HEK293 (cell line): ENCODE data around the gene VEGFB.

Experiments
- CTCF ChIA-PET: fragments of 350-600 bp; formaldehyde crosslinking; extraction: SDS; loops from one replicate; lab custom pipeline; 2021; ENCODE audit warnings: antibody characterized with exemption; lab: Yijun Ruan, JAX
- POLR2A ChIA-PET: fragments of 300-600 bp; formaldehyde crosslinking; extraction: SDS; loops from one replicate; lab custom pipeline; 2020; ENCODE audit warnings: antibody characterized with exemption, inconsistent platforms; lab: Yijun Ruan, JAX
- H3K27ac ChIP-seq: fragments of 200-500 bp; sonication (Bioruptor generic); 2 replicates; pipeline ENCODE4 v1.5.1; 2014; ENCODE audit warnings: low read depth, low read length, control low read depth, inconsistent platforms; ENCODE audit errors: extremely low read depth
- H3K36me3 ChIP-seq, 2 experiments: fragments of 200-500 bp in 1 of 2; sonication (Bioruptor generic) in 1 of 2; 1 replicate in 1 of 2; 2 replicates in 1 of 2; pipeline ENCODE4 v1.5.1; 2014 to 2017; ENCODE audit warnings: inconsistent platforms in 2 of 2, low read length in 2 of 2; ENCODE audit not compliant: control insufficient read depth in 2 of 2, insufficient read depth in 1 of 2
- H3K4me1 ChIP-seq: fragments of 200-500 bp; sonication (Bioruptor generic); 2 replicates; pipeline ENCODE4 v1.5.1; 2014; ENCODE audit warnings: mild to moderate bottlenecking, low read length, inconsistent platforms; ENCODE audit not compliant: control insufficient read depth, insufficient read depth
- H3K4me3 ChIP-seq: 2 replicates; pipeline ENCODE4 v1.5.1; 2011; ENCODE audit warnings: low read depth, mild to moderate bottlenecking, control low read depth, low read length, moderate library complexity
- H3K9me3 ChIP-seq: fragments of 200-500 bp; sonication (Bioruptor generic); 2 replicates; pipeline ENCODE4 v1.5.1; 2014; ENCODE audit warnings: low read depth, low read length, inconsistent platforms; ENCODE audit not compliant: control insufficient read depth, insufficient read depth
- INSM2 ChIP-seq: fragments of 450-650 bp; formaldehyde crosslinking; IDR thresholded peaks from 2 replicates; pipeline ENCODE4 v1.5.1; 2016; ENCODE audit warnings: missing biosample characterization, missing genetic modification characterization
- RBAK ChIP-seq: fragments of 450-650 bp; formaldehyde crosslinking; IDR thresholded peaks from 2 replicates; pipeline ENCODE4 v1.5.1; 2016; ENCODE audit warnings: missing biosample characterization, missing genetic modification characterization
- ZNF660 ChIP-seq: fragments of 450-650 bp; IDR thresholded peaks from 2 replicates; pipeline ENCODE4 v1.5.1; 2018; ENCODE audit warnings: missing biosample characterization, mild to moderate bottlenecking, missing genetic modification characterization

VEGFB gene

GRCh38 chr11:64288353-64288750, 54.0 kb downstream of the VEGFB start:
- Histone ChIP-seq H3K9me3 (no peaks in the 10 kb centered on the region), H3K36me3 (peaks cover 0 to 25% of the 10 kb centered on the region in 2 experiments; a peak in 1 of 3 replicates), H3K4me1 (no peaks in the 10 kb centered on the region; the same call in 1 of the 2 replicates)
- TF ChIP-seq RBAK, result no peak
- TF ChIP-seq INSM2 (tag by site-specific recombination), result no peak
- TF ChIP-seq ZNF660 (tag by site-specific recombination), result no peak
- TF ChIP-seq, all 188 proteins: peak for 0
- CTCF ChIA-PET, result interaction anchor here (1.2 to 1.6 kb wide), 2 partner anchors 8 to 17 kb away, joined by 3 to 7 read pairs; no protein-coding TSS in a partner anchor
- H3K4me3 ChIP-seq, result no peak overlapping the region
- POLR2A ChIA-PET, result interaction anchor here (0.6 kb wide), 1 partner anchor 17 kb away, joined by 3 read pairs; no protein-coding TSS in a partner anchor
- no peak overlapping the region for H3K27ac ChIP-seq
